Ishikawa (cell line): ENCODE data around the gene AP3S1.

ENCODE experiments used
- CEBPB ChIP-seq: IDR thresholded peaks from 2 replicates; pipeline ENCODE4 v1.6.1; 2012
- CREB1 ChIP-seq: IDR thresholded peaks from 2 replicates; pipeline ENCODE4 v1.6.1; 2012; ENCODE audit warnings: low read depth
- EGR1 ChIP-seq: IDR thresholded peaks from 2 replicates; pipeline ENCODE4 v1.6.1; 2012
- EP300 ChIP-seq: IDR thresholded peaks from 2 replicates; pipeline ENCODE4 v1.6.1; 2012; ENCODE audit warnings: borderline replicate concordance
- NFIC ChIP-seq: IDR thresholded peaks from 2 replicates; pipeline ENCODE4 v1.6.1; 2012
- RAD21 ChIP-seq: IDR thresholded peaks from 2 replicates; pipeline ENCODE4 v1.6.1; 2012; ENCODE audit warnings: low read depth
- TAF1 ChIP-seq: IDR thresholded peaks from 2 replicates; pipeline ENCODE4 v1.6.1; 2012; ENCODE audit warnings: low read depth, mild to moderate bottlenecking
- TCF12 ChIP-seq: IDR thresholded peaks from 2 replicates; pipeline ENCODE4 v1.6.1; 2012; ENCODE audit warnings: low read depth
- TEAD4 ChIP-seq: IDR thresholded peaks from 2 replicates; pipeline ENCODE4 v1.6.1; 2012
- ZBTB7A ChIP-seq: IDR thresholded peaks from 2 replicates; pipeline ENCODE4 v1.6.1; 2012; ENCODE audit warnings: low read depth
- TF ChIP-seq, protein P1 (sequence below): IDR thresholded peaks from 2 replicates; pipeline ENCODE4 v1.6.1; 2012
- TF ChIP-seq, protein P2 (sequence below): IDR thresholded peaks from 2 replicates; pipeline ENCODE4 v1.6.1; 2012; ENCODE audit warnings: low read depth, mild to moderate bottlenecking

DNA sequence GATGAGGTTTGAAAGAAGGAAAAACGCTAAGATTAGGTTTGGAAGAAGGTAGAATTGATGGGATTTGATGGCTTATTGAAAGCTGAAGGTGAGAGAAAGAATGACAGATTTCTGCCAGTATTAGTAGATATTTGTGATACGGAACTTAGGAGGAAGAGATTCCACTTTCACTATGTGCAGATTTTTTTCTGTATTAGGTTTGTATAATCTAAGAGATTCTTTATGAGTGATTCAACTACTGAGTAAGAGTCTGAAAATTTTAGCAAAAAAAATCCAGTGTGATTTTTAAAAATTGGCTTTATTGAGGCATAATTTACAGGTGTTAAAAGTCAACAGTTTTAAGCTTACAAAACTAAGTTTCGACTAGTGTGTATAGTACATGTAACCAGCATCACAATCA is 54.1 kb downstream of the AP3S1 start:
- TF ChIP-seq TEAD4 = no peak
- TF ChIP-seq, protein P1, sequence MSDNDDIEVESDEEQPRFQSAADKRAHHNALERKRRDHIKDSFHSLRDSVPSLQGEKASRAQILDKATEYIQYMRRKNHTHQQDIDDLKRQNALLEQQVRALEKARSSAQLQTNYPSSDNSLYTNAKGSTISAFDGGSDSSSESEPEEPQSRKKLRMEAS = no peak
- TF ChIP-seq EP300 = no peak
- TF ChIP-seq RAD21 = no peak
- no peak for TF ChIP-seq ZBTB7A
- TF ChIP-seq EGR1 = no peak
- TF ChIP-seq, protein P2, sequence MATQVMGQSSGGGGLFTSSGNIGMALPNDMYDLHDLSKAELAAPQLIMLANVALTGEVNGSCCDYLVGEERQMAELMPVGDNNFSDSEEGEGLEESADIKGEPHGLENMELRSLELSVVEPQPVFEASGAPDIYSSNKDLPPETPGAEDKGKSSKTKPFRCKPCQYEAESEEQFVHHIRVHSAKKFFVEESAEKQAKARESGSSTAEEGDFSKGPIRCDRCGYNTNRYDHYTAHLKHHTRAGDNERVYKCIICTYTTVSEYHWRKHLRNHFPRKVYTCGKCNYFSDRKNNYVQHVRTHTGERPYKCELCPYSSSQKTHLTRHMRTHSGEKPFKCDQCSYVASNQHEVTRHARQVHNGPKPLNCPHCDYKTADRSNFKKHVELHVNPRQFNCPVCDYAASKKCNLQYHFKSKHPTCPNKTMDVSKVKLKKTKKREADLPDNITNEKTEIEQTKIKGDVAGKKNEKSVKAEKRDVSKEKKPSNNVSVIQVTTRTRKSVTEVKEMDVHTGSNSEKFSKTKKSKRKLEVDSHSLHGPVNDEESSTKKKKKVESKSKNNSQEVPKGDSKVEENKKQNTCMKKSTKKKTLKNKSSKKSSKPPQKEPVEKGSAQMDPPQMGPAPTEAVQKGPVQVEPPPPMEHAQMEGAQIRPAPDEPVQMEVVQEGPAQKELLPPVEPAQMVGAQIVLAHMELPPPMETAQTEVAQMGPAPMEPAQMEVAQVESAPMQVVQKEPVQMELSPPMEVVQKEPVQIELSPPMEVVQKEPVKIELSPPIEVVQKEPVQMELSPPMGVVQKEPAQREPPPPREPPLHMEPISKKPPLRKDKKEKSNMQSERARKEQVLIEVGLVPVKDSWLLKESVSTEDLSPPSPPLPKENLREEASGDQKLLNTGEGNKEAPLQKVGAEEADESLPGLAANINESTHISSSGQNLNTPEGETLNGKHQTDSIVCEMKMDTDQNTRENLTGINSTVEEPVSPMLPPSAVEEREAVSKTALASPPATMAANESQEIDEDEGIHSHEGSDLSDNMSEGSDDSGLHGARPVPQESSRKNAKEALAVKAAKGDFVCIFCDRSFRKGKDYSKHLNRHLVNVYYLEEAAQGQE = no peak
- no peak for TF ChIP-seq TAF1
- TF ChIP-seq NFIC = no peak
- TF ChIP-seq CEBPB = no peak
- no peak for TF ChIP-seq CREB1
- no peak for TF ChIP-seq TCF12
